Thoracic aorta (tissue), 2 donors: ENCODE data around the gene CCDC34. TPM values are rescaled to one million over a fixed set of nuclear protein-coding genes. Genes with fewer than 3 reads are reported as not detected.

Source experiments
- ATAC-seq: fragments of 150-250 bp; one replicate; pipeline ENCODE4 v1.8.0; 2017; ENCODE audit warnings: low read depth; ENCODE audit not compliant: insufficient number of reproducible peaks, low FRiP score
- DNase-seq: peaks from one replicate; pipeline ENCODE4 v3.0.0-alpha.2; 2020; ENCODE audit warnings: low spot score
- H3K27ac ChIP-seq, 2 donors: fragments of 200-600 bp; sonication (generic); 1 replicate in 1 of 2; 2 replicates in 1 of 2; pipeline ENCODE4 v1.5.1; 2016; ENCODE audit warnings: mild to moderate bottlenecking in 2 of 2, moderate library complexity in 2 of 2
- H3K27me3 ChIP-seq: fragments of 200-600 bp; sonication (generic); replicated peaks from 2 replicates; pipeline ENCODE4 v1.6.0; 2016; ENCODE audit warnings: mild to moderate bottlenecking; ENCODE audit not compliant: insufficient read depth
- H3K36me3 ChIP-seq: fragments of 200-600 bp; sonication (generic); one replicate; pipeline ENCODE4 v1.5.1; 2016
- H3K4me1 ChIP-seq, 2 donors: fragments of 200-600 bp; sonication (generic); 1 replicate in 1 of 2; 2 replicates in 1 of 2; pipeline versions ENCODE4 v1.5.1 to v1.6.0; 2016; ENCODE audit warnings: low read depth in 2 of 2, mild to moderate bottlenecking in 1 of 2; ENCODE audit not compliant: control insufficient read depth in 1 of 2
- H3K4me3 ChIP-seq: fragments of 200-600 bp; sonication (generic); 2 replicates; pipeline ENCODE4 v1.5.1; 2016; ENCODE audit warnings: mild to moderate bottlenecking
- H3K9me3 ChIP-seq: fragments of 200-600 bp; sonication (generic); 2 replicates; pipeline ENCODE4 v1.5.1; 2016
- CTCF ChIP-seq: fragments of 200-600 bp; sonication (generic); IDR thresholded peaks from one replicate; pipeline ENCODE4 v1.5.1; 2019; ENCODE audit warnings: antibody characterized with exemption
- total RNA-seq, 2 donors: library from RNA; depleted of rRNA; stranded (reverse); fragments of >200 nt; gene quantifications; one replicate each; pipeline versions ENCODE4 v1.1.0 to v1.2.3, GENCODE V29; 2016

Gene CCDC34
- total RNA-seq, result 1 to 10 TPM; 1.5 to 2.3 TPM

- Histone ChIP-seq H3K36me3 (peaks cover 4% of the 10 kb centered on the region), H3K4me3 (peak within 1 kb of the TSS; percentile 87), H3K27ac (no peak within 1 kb of the TSS), H3K4me1 (no peaks in the 10 kb centered on the region), H3K27me3 (no peaks in the 10 kb centered on the region), H3K9me3 (no peaks in the 10 kb centered on the region)
- peak; percentile 45 for DNase-seq
- no peak for TF ChIP-seq CTCF
- ATAC-seq, result peak; percentile 85
Measured at GRCh38 chr11:27362749-27363575, at the start of gene CCDC34. TSS of gene CCDC34 (minus strand) at chr11:27363215. CDS start at chr11:27363194, 21 bp downstream.

GRCh38 chr11:27412192-27412691 is 49.2 kb upstream of the CCDC34 start:
- Histone ChIP-seq H3K27ac (no peak overlapping the region), H3K27me3 (no peaks in the 10 kb centered on the region), H3K4me1 (peaks cover 9 to 25% of the 10 kb centered on the region in 2 donors), H3K9me3 (no peaks in the 10 kb centered on the region), H3K4me3 (no peak overlapping the region), H3K36me3 (no peaks in the 10 kb centered on the region)
- DNase-seq, result no peak
- TF ChIP-seq CTCF, result no peak
- no peak for ATAC-seq

- Histone ChIP-seq H3K27ac (no peak overlapping the region), H3K36me3 (no peaks in the 10 kb centered on the region), H3K9me3 (no peaks in the 10 kb centered on the region), H3K4me1 (peaks cover 10 to 34% of the 10 kb centered on the region in 2 donors), H3K27me3 (no peaks in the 10 kb centered on the region), H3K4me3 (no peak overlapping the region)
- ATAC-seq (no peak), DNase-seq (no peak)
- TF ChIP-seq CTCF, result no peak
Measured at GRCh38 chr11:27411328-27411727, 48.3 kb upstream of the CCDC34 start.

GRCh38 chr11:27410272-27410671 is 47.3 kb upstream of the CCDC34 start:
- no peak overlapping the region for H3K4me3 ChIP-seq
- no peaks in the 10 kb centered on the region for H3K36me3 ChIP-seq
- no peaks in the 10 kb centered on the region for H3K9me3 ChIP-seq
- TF ChIP-seq CTCF, result no peak
- peaks cover 21 to 45% of the 10 kb centered on the region in 2 donors for H3K4me1 ChIP-seq
- DNase-seq, result no peak
- ATAC-seq, result no peak
- H3K27me3 ChIP-seq, result no peaks in the 10 kb centered on the region
- H3K27ac ChIP-seq, result no peak overlapping the region

GRCh38 chr11:27409742-27410141 is 46.7 kb upstream of the CCDC34 start:
- no peak for ATAC-seq
- TF ChIP-seq CTCF, result no peak
- no peak for DNase-seq

More at GRCh38 chr11:27409742-27410141, 46.7 kb upstream of the CCDC34 start:
- Histone ChIP-seq H3K4me3 (no peak overlapping the region), H3K4me1 (peaks cover 24 to 50% of the 10 kb centered on the region in 2 donors), H3K36me3 (no peaks in the 10 kb centered on the region), H3K27ac (no peak overlapping the region), H3K27me3 (no peaks in the 10 kb centered on the region), H3K9me3 (no peaks in the 10 kb centered on the region)
